HEK293T (cell line): ENCODE results near the gene EXD3.
"Not testable (repeated sequence)": the region's sequence is repeated elsewhere in the genome, so short reads cannot be mapped to it uniquely, and the experiment has no call there.

ENCODE experiments used
- CTCF ChIA-PET: fragments of 350-600 bp; formaldehyde crosslinking; extraction: SDS; loops from one replicate; lab custom pipeline; 2021; ENCODE audit warnings: antibody characterized with exemption, inconsistent platforms; lab: Yijun Ruan, JAX
- POLR2A ChIA-PET: fragments of 350-600 bp; formaldehyde crosslinking; extraction: SDS; loops from one replicate; lab custom pipeline; 2020; ENCODE audit warnings: antibody characterized with exemption, inconsistent platforms; lab: Yijun Ruan, JAX
- DNase-seq: peaks from one replicate; pipeline ENCODE4 v3.0.0; 2012; ENCODE audit warnings: mixed read lengths; ENCODE audit errors: extremely low spot score
- ARNT ChIP-seq: fragments of 450-650 bp; IDR thresholded peaks from 2 replicates; pipeline ENCODE4 v1.6.1; 2017; ENCODE audit warnings: mild to moderate bottlenecking
- BHLHE40 ChIP-seq: fragments of 450-650 bp; IDR thresholded peaks from 2 replicates; pipeline ENCODE4 v1.6.1; 2016; ENCODE audit warnings: mild to moderate bottlenecking, moderate library complexity, borderline replicate concordance
- CTBP1 ChIP-seq: fragments of 450-650 bp; IDR thresholded peaks from 2 replicates; pipeline ENCODE4 v1.6.1; 2016; ENCODE audit warnings: borderline replicate concordance
- ELF4 ChIP-seq: fragments of 450-650 bp; IDR thresholded peaks from 2 replicates; pipeline ENCODE4 v1.6.1; 2017; ENCODE audit warnings: antibody characterized with exemption
- FOXA1 ChIP-seq: fragments of 450-650 bp; IDR thresholded peaks from 2 replicates; pipeline ENCODE4 v1.6.1; 2016; ENCODE audit warnings: mild to moderate bottlenecking
- FOXK2 ChIP-seq: fragments of 450-650 bp; IDR thresholded peaks from 2 replicates; pipeline ENCODE4 v1.6.1; 2016; ENCODE audit warnings: mild to moderate bottlenecking
- FOXM1 ChIP-seq: fragments of 450-650 bp; IDR thresholded peaks from 2 replicates; pipeline ENCODE4 v1.6.1; 2017; ENCODE audit warnings: mild to moderate bottlenecking, borderline replicate concordance
- HDGF ChIP-seq: fragments of 450-650 bp; IDR thresholded peaks from 2 replicates; pipeline ENCODE4 v1.6.1; 2017; ENCODE audit warnings: antibody characterized with exemption, borderline replicate concordance
- L3MBTL2 ChIP-seq: fragments of 450-650 bp; conservative IDR thresholded peaks from 2 replicates; pipeline ENCODE4 v1.6.1; 2016; ENCODE audit warnings: mild to moderate bottlenecking
- LEF1 ChIP-seq: fragments of 450-650 bp; IDR thresholded peaks from 2 replicates; pipeline ENCODE4 v1.6.1; 2017; ENCODE audit warnings: mild to moderate bottlenecking, borderline replicate concordance
- NFRKB ChIP-seq: fragments of 450-650 bp; IDR thresholded peaks from 2 replicates; pipeline ENCODE4 v1.6.1; 2016; ENCODE audit warnings: mild to moderate bottlenecking, moderate library complexity
- SP1 ChIP-seq: fragments of 450-650 bp; IDR thresholded peaks from 2 replicates; pipeline ENCODE4 v1.6.1; 2017
- TARDBP ChIP-seq: fragments of 450-650 bp; IDR thresholded peaks from 2 replicates; pipeline ENCODE4 v1.6.1; 2016
- ZNF384 ChIP-seq: fragments of 450-650 bp; IDR thresholded peaks from 2 replicates; pipeline ENCODE4 v1.6.1; 2016
- TF ChIP-seq, protein P1 (sequence below): fragments of 450-650 bp; IDR thresholded peaks from 2 replicates; pipeline ENCODE4 v1.6.1; 2016

The EXD3 gene

DNA sequence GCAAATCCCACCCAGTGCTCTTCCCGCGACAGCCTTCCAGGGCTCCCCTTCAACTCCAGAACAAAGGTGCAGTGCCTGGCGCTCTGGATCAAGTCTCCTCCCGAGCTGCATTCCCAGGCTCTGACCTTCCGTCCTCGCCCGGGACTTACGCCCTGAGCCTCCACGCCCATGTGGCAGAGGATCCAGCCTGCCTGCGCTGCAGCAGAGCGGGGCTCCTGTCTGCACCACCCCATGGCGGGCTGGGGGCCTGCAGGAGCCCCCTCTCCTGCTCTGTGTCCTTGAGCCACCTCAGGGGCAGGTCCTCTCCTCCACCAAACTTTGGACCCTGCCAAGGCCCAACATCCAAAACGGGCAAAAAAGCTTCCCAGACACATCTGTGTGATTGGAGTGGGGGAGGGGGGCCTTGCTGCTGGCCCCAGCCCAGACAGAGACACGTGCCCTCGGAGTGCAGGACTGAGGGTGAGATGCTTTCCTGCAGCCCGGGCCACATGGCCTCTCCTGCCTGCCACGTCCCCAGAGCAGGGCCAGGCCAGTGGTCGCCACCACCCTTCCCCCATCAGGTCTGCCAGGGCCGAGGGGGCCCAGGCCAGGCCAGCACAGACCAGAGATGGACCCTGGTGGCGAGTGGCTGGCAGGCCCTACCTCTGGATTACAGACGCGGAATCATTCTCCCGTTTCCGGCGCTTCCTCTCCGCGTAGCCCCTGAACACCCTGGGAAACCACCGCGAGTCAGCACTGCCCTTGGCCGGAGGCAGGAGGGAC, 31.8 kb upstream of the EXD3 start:
- DNase-seq, result no peak
- ChIA-PET POLR2A (no interaction called here), CTCF (no interaction called here)
- TF ChIP-seq FOXA1, result no peak
- no peak for TF ChIP-seq NFRKB
- TF ChIP-seq ARNT, result no peak
- TF ChIP-seq ZNF384, result no peak
- no peak for TF ChIP-seq HDGF
- TF ChIP-seq TARDBP, result no peak
- no peak for TF ChIP-seq ELF4
- TF ChIP-seq FOXM1, result no peak
- TF ChIP-seq CTBP1, result no peak

DNA sequence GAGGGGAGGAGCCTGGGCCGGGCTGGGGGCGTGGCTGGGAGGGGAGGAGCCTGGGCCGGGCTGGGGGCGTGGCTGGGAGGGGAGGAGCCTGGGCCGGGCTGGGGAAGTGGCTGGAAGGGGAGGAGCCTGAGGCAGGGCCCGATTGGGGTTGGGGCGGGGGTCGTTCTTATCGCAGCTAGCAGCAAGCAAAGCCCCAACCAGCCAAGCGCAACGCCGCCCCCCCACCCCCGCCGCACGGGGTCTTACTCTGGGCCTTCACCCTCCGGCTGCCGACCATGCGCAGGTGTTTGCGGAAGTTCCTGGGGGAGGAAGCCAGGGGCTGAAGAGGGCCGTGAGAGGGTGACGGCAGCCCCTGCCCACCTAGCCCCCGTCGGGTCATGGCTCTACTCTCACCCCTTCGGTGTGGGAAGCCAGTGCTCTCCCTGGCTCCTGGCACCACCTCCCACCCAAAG, 31.2 kb upstream of the EXD3 start:
- CTCF ChIA-PET, result interaction anchor here (1.0 kb wide), 1 partner anchor 55 kb away, joined by 4 read pairs; no protein-coding TSS in a partner anchor
- TF ChIP-seq SP1 (no peak), L3MBTL2 (no peak), FOXK2 (no peak), FOXM1 (no peak)
- TF ChIP-seq, protein P1, sequence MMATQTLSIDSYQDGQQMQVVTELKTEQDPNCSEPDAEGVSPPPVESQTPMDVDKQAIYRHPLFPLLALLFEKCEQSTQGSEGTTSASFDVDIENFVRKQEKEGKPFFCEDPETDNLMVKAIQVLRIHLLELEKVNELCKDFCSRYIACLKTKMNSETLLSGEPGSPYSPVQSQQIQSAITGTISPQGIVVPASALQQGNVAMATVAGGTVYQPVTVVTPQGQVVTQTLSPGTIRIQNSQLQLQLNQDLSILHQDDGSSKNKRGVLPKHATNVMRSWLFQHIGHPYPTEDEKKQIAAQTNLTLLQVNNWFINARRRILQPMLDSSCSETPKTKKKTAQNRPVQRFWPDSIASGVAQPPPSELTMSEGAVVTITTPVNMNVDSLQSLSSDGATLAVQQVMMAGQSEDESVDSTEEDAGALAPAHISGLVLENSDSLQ, result no peak
- POLR2A ChIA-PET, result no interaction called here

GRCh38 chr9:137453643-137454081, 30.7 kb upstream of the EXD3 start:
- POLR2A ChIA-PET, result no interaction called here
- TF ChIP-seq FOXK2, result no peak
- TF ChIP-seq ZNF384, result no peak
- no peak for TF ChIP-seq SP1
- no peak for TF ChIP-seq CTBP1
- no peak for TF ChIP-seq L3MBTL2
- no peak for TF ChIP-seq FOXA1
- no peak for TF ChIP-seq ARNT
- no peak for TF ChIP-seq FOXM1
- no peak for TF ChIP-seq NFRKB
- TF ChIP-seq HDGF, result no peak
- TF ChIP-seq TARDBP, result no peak
- TF ChIP-seq BHLHE40, result no peak
- no peak for TF ChIP-seq ELF4
- TF ChIP-seq LEF1, result no peak
- DNase-seq, result peak; percentile 88
- CTCF ChIA-PET, result interaction anchor here (1.0 kb wide), 1 partner anchor 56 kb away, joined by 4 read pairs; no protein-coding TSS in a partner anchor

More for the DNA sequence above, 31.2 kb upstream of the EXD3 start:
- peak; percentile 66 for DNase-seq

DNA sequence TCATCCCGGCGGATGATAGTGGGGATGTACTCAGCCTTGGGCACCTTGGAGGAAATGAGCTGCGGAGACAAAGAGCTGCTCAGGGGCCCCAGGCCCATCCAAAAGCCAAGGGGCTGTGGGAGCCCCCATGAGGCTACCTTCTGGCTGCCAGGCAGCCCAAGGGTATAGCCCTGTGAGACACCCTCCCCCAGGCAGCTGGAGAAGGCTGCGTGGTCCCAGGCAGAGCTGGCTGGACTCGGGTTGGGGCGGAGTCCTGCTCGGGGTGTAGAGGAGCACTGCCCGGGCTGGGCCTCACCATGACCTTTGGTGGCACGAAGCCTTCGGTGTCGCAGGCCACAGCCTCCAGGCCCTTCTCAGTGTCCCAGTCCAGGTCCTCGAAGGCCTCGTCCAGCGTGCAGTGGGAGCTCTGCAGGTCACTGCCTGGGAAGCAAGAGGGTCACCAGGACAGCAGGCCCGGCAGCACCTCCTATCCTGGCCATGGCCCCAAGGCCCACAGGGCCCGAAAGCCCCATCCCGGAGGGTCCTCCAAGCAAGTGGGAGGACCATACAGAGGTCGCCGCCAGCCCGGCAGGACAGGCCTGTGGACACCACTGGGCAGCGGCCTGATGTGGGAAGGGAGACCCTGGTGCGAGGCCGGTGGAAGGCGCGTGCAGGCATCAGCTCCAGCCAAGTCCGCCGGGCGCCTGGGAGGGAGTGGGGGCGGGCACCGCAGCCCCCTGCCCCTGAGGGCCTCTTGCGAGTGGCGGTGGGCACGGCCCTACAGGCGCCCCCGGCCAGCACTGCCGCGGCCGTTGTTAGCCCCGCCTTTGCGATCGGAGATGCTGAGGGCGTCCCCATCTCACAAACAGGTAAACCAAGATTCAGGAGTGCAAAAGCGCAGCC, 30.0 kb upstream of the EXD3 start:
- CTCF ChIA-PET, result interaction anchor here (1.0 kb wide), 1 partner anchor 56 kb away, joined by 4 read pairs; no protein-coding TSS in a partner anchor
- no peak for DNase-seq
- TF ChIP-seq ELF4 (no peak), BHLHE40 (no peak)
- POLR2A ChIA-PET, result no interaction called here

DNA sequence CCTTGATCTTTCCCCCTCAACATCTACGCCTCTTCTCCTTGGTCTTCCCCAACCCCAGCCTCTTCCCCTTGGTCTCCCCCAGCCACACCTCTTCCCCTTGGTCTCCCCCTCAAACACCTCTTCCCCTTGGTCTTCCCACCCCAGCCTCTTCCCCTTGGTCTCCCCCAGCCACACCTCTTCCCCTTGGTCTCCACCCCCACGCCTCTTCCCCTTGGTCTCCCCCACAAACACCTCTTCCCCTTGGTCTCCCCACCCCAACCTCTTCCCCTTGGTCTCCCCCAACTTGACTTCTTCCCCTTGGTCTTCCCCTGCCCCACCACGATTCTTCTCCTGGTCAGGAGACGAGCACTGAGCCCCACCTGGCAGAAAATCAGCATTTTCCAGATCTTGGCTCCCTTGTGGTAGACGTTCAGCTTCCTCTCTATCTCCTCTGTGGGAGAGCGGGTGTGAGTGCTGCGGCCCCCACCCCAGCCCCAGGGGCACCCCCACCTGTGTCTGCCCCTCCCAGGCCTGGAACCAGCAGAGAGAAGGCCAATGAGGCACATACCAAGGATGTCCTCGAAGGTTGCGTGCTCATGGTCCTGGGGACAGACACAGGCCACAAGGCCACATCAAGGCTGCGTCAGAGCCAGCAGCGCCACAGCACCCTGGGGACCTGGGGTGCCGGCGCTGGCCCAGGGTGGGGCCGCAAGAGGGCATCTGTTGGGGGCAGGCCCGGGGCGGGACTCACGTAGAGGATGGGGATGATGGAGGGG, 29.2 kb upstream of the EXD3 start:
- ChIA-PET CTCF (no interaction called here), POLR2A (no interaction called here)
- DNase-seq, result no peak
- TF ChIP-seq SP1, result no peak
- no peak for TF ChIP-seq HDGF
- TF ChIP-seq, protein P1, result no peak

DNA sequence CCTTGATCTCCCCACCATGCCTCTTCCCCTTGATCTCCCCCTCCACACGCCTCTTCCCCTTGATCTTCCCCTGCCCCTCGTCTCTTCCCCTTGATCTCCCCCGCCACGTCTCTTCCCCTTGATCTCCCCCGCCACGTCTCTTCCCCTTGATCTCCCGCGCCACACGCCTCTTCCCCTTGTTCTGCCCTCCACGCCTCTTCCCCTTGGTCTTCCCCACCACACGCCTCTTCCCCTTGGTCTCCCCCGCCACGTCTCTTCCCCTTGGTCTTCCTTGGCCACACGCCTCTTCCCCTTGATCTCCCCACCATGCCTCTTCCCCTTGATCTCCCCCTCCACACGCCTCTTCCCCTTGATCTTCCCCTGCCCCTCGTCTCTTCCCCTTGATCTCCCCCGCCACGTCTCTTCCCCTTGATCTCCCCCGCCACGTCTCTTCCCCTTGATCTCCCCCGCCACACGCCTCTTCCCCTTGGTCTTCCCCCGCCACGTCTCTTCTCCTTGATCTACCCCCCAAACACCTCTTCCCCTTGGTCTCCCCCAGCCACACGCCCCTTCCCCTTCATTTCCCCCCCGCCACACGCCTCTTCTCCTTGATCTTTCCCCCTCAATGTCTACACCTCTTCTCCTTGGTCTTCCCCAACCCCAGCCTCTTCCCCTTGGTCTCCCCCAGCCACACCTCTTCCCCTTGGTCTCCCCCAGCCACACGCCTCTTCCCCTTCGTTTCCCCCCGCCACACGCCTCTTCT, 28.5 kb upstream of the EXD3 start:
- DNase-seq, POLR2A ChIA-PET, CTCF ChIA-PET: not testable (repeated sequence)

- DNase-seq, CTCF ChIA-PET, POLR2A ChIA-PET: not testable (repeated sequence)
Observed at GRCh38 chr9:137450539-137451222, 27.7 kb upstream of the EXD3 start.
